Nephron (organoid): ENCODE data around the gene IPO13.

Source experiments
- H3K27ac Mint-ChIP-seq, 3 experiments: 2 replicates each; pipeline ENCODE4 v1.8.0; 2020; ENCODE audit warnings: mixed read lengths in 3 of 3, mild to moderate bottlenecking in 2 of 3, moderate library complexity in 1 of 3
- H3K27me3 Mint-ChIP-seq: 2 replicates; pipeline ENCODE4 v1.8.0; 2021; ENCODE audit warnings: low read depth, mild to moderate bottlenecking, moderate library complexity, mixed read lengths
- H3K36me3 Mint-ChIP-seq: 2 replicates; pipeline ENCODE4 v1.8.0; 2020; ENCODE audit warnings: low read depth, mixed read lengths
- H3K4me1 Mint-ChIP-seq: 2 replicates; pipeline ENCODE4 v1.8.0; 2020; ENCODE audit warnings: mixed read lengths
- H3K4me3 Mint-ChIP-seq, 3 experiments: 2 replicates each; pipeline ENCODE4 v1.8.0; 2020; ENCODE audit warnings: mild to moderate bottlenecking in 3 of 3, mixed read lengths in 3 of 3, moderate library complexity in 2 of 3
- H3K9me3 Mint-ChIP-seq: 2 replicates; pipeline ENCODE4 v1.8.0; 2020; ENCODE audit warnings: mixed read lengths
- CTCF ChIP-seq, 3 experiments: fragments of 200-600 bp; sonication (generic); IDR thresholded peaks; one replicate each; pipeline ENCODE4 v1.5.0; 2021; ENCODE audit warnings: antibody characterized with exemption in 3 of 3; ENCODE audit not compliant: unreplicated experiment in 3 of 3

The IPO13 gene

GRCh38 chr1:44002606-44003157 is 55.9 kb downstream of the IPO13 start:
- Mint-ChIP-seq H3K4me1 (peaks cover 6% of the 10 kb centered on the region), H3K9me3 (no peaks in the 10 kb centered on the region), H3K27ac (no peak overlapping the region), H3K36me3 (peaks cover 20% of the 10 kb centered on the region), H3K27me3 (peaks cover 4% of the 10 kb centered on the region), H3K4me3 (no peak overlapping the region)
- peak in 1 of 3 experiments; percentile 24 for TF ChIP-seq CTCF (IDR thresholded peaks at IDR 0.05; ENCODE audit: unreplicated experiment in 3 of 3)

- Mint-ChIP-seq H3K9me3 (no peaks in the 10 kb centered on the region), H3K4me3 (no peak overlapping the region), H3K27ac (no peak overlapping the region), H3K36me3 (peaks cover 16% of the 10 kb centered on the region), H3K27me3 (peaks cover 4% of the 10 kb centered on the region), H3K4me1 (no peaks in the 10 kb centered on the region)
- TF ChIP-seq CTCF (IDR thresholded peaks at IDR 0.05; ENCODE audit: unreplicated experiment in 3 of 3) = no peak
Measured at GRCh38 chr1:44008259-44008658, 61.5 kb downstream of the IPO13 start.

GRCh38 chr1:44010935-44011471 is 64.3 kb downstream of the IPO13 start:
- Mint-ChIP-seq H3K27ac (no peak overlapping the region), H3K36me3 (peaks cover 16% of the 10 kb centered on the region), H3K4me3 (no peak overlapping the region), H3K27me3 (peaks cover 8% of the 10 kb centered on the region), H3K4me1 (peaks cover 12% of the 10 kb centered on the region), H3K9me3 (no peaks in the 10 kb centered on the region)
- no peak for TF ChIP-seq CTCF (IDR thresholded peaks at IDR 0.05; ENCODE audit: unreplicated experiment in 3 of 3)

- Mint-ChIP-seq H3K27me3 (peaks cover 4% of the 10 kb centered on the region), H3K4me3 (no peak overlapping the region), H3K9me3 (no peaks in the 10 kb centered on the region), H3K27ac (no peak overlapping the region), H3K4me1 (peaks cover 12% of the 10 kb centered on the region), H3K36me3 (peaks cover 14% of the 10 kb centered on the region)
- no peak for TF ChIP-seq CTCF (IDR thresholded peaks at IDR 0.05; ENCODE audit: unreplicated experiment in 3 of 3)
Measured at GRCh38 chr1:44012404-44012803, 65.7 kb downstream of the IPO13 start.

- Mint-ChIP-seq H3K27me3 (peaks cover 4% of the 10 kb centered on the region), H3K9me3 (no peaks in the 10 kb centered on the region), H3K4me3 (no peak overlapping the region), H3K27ac (no peak overlapping the region), H3K4me1 (peaks cover 12% of the 10 kb centered on the region), H3K36me3 (peaks cover 7% of the 10 kb centered on the region)
- no peak for TF ChIP-seq CTCF (IDR thresholded peaks at IDR 0.05; ENCODE audit: unreplicated experiment in 3 of 3)
Measured at GRCh38 chr1:44012941-44013609, 66.3 kb downstream of the IPO13 start.

GRCh38 chr1:44013949-44014348 is 67.2 kb downstream of the IPO13 start:
- Mint-ChIP-seq H3K36me3 (peaks cover 3% of the 10 kb centered on the region), H3K27me3 (peaks cover 4% of the 10 kb centered on the region), H3K9me3 (no peaks in the 10 kb centered on the region), H3K4me3 (no peak overlapping the region), H3K4me1 (peaks cover 12% of the 10 kb centered on the region), H3K27ac (no peak overlapping the region)
- TF ChIP-seq CTCF (IDR thresholded peaks at IDR 0.05; ENCODE audit: unreplicated experiment in 3 of 3) = no peak
